Fibroblast of the aortic adventitia (primary cell): ENCODE results near the gene CAST. TPM values are rescaled to one million over a fixed set of nuclear protein-coding genes. Genes with fewer than 3 reads are reported as not detected.
"Not testable (repeated sequence)": the region's sequence is repeated elsewhere in the genome, so short reads cannot be mapped to it uniquely, and the experiment has no call there.

Experiments
- DNase-seq: peaks from one replicate; pipeline ENCODE4 v3.0.0-alpha.2; 2010; ENCODE audit warnings: low read depth
- H3K4me3 ChIP-seq: 2 replicates; pipeline ENCODE4 v1.5.1; 2011; ENCODE audit warnings: low read depth, mild to moderate bottlenecking, control low read depth, low read length, moderate library complexity
- total RNA-seq: library from RNA; depleted of rRNA; stranded (reverse); fragments of >200 nt; gene quantifications from 2 replicates; pipeline ENCODE4 v1.2.3, GENCODE V29; 2012; ENCODE audit warnings: low replicate concordance
- TF ChIP-seq, protein P1 (sequence below): IDR thresholded peaks from 2 replicates; pipeline ENCODE4 v1.5.1; 2011; ENCODE audit warnings: mild to moderate bottlenecking, low read length, control low read depth, inconsistent platforms; ENCODE audit not compliant: insufficient read depth

CAST gene, protein sequence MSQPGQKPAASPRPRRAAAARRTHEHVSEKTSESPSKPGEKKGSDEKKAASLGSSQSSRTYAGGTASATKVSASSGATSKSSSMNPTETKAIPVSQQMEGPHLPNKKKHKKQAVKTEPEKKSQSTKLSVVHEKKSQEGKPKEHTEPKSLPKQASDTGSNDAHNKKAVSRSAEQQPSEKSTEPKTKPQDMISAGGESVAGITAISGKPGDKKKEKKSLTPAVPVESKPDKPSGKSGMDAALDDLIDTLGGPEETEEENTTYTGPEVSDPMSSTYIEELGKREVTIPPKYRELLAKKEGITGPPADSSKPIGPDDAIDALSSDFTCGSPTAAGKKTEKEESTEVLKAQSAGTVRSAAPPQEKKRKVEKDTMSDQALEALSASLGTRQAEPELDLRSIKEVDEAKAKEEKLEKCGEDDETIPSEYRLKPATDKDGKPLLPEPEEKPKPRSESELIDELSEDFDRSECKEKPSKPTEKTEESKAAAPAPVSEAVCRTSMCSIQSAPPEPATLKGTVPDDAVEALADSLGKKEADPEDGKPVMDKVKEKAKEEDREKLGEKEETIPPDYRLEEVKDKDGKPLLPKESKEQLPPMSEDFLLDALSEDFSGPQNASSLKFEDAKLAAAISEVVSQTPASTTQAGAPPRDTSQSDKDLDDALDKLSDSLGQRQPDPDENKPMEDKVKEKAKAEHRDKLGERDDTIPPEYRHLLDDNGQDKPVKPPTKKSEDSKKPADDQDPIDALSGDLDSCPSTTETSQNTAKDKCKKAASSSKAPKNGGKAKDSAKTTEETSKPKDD
- total RNA-seq, result 388 and 398 TPM in 2 replicates

DNA sequence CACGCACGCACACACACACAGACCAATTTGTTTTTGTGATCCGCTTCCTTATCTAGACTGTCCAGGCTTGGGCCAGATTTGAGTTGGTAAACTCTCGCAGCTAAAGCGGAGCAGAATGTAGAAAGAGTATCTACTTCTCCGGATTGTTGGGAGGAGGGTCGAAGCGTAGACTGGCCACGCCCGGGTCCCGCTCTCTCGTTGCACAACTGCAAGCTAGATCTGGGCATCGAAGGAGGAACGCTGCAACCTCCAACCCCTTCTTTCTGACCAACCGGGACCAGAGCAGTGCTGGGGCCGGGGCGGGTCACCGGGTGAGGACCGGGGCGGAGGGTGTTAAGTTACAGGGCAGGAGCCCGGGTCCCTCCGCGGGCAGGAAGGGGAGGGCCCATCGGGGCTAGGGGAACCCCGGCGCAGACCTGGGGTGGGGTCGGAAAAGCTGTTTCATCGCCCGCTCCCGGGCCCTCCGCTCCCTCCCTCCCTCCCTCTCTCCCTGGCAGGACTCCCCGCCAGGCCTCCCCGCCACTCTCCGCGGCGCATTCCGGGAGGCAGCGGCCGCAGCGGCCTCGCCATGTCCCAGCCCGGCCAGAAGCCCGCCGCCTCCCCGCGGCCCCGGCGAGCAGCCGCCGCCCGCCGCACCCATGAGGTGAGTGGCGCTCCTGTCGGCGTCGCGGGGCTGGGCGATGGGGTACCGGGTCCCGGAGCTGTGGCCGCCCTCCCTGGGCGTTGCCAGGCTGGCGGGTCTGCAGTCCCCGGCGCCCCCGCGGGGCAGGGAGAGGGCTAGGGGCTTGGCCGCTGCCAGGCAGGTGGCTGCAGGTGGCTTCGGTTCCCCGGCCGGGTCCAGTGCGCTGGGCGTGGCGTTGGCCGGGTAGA lies at the start of gene CAST:
Gene CAST, plus strand, starts transcription at position 522 of the 870 bp plus-strand sequence. Its CDS starts 47 bp downstream, at position 569.
- DNase-seq, result peak; percentile 98
- TF ChIP-seq, protein P1, sequence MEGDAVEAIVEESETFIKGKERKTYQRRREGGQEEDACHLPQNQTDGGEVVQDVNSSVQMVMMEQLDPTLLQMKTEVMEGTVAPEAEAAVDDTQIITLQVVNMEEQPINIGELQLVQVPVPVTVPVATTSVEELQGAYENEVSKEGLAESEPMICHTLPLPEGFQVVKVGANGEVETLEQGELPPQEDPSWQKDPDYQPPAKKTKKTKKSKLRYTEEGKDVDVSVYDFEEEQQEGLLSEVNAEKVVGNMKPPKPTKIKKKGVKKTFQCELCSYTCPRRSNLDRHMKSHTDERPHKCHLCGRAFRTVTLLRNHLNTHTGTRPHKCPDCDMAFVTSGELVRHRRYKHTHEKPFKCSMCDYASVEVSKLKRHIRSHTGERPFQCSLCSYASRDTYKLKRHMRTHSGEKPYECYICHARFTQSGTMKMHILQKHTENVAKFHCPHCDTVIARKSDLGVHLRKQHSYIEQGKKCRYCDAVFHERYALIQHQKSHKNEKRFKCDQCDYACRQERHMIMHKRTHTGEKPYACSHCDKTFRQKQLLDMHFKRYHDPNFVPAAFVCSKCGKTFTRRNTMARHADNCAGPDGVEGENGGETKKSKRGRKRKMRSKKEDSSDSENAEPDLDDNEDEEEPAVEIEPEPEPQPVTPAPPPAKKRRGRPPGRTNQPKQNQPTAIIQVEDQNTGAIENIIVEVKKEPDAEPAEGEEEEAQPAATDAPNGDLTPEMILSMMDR, result no peak

DNA sequence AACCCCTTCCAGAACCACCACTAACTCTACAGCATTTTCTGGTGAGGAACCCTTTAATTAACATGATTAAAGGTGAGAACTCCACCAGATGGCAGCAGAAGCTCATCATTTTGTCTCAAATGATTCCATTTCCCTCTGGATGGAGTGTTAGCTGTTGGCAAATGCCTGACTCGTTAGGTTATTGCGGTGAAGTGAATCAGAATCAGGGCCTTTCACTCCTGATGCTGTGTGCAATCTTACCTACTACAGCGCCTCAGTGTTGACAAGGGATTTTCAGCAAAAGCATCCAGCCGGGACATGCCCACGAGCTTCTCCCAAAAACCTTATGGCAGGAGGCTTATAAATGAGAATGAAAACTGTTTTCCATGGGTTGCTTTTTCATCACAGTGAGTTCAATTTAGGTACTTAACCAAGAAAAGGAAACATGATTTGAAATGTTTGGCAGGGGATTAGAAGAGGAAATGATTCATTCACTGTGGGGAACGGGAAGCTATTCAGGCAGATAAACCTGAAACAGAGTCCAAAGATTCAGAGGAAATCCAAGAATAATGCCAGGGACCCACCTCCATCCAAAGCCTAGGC lies 48.0 kb upstream of the CAST start:
- peak overlapping the region; percentile 51 for H3K4me3 ChIP-seq
- TF ChIP-seq, protein P1, result peak; percentile 36
- DNase-seq, result peak; percentile 96

More for the DNA sequence above, at the start of gene CAST:
- H3K4me3 ChIP-seq, result peak within 1 kb of the TSS; percentile 94

DNA sequence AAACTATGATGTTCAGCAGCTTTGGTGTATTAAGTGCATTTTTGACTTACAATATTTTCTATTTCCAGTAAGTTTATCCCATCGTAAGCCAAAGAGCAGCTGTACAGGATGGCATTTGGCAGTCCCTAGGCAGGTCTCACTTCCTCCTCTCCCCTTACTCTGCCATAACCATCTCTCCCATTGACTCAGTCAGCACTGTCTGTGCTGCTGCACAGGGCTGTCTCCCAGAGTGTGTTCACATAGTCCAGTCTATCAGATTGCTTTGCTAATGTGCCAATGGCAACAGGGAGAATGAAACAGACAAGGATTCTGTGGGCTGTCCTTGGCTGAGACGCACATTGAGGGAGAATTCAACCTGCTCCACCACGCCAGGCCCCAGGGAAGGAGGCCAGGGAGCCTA lies 47.0 kb upstream of the CAST start:
- H3K4me3 ChIP-seq, result no peak overlapping the region
- TF ChIP-seq, protein P1, result no peak
- no peak for DNase-seq

DNA sequence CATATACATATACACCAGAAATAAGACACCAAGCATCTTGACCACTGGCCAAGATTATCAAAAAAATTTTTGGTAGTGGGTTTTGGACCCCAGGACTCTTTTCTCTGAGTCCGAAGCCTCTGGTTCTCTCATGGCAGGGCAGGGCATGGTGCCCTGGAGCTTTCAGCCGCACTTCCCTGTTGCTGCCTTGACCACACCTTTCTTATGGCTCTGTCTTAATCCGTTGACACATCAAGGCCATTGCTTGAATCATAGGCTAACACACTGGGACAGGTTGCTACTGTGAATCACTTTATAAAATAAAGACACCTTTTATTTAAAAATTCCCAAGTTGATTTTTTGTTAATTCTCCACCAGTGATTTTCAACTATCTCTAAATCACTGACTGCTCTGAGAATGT lies 45.4 kb upstream of the CAST start:
- TF ChIP-seq, protein P1, result no peak
- DNase-seq, result no peak

DNA sequence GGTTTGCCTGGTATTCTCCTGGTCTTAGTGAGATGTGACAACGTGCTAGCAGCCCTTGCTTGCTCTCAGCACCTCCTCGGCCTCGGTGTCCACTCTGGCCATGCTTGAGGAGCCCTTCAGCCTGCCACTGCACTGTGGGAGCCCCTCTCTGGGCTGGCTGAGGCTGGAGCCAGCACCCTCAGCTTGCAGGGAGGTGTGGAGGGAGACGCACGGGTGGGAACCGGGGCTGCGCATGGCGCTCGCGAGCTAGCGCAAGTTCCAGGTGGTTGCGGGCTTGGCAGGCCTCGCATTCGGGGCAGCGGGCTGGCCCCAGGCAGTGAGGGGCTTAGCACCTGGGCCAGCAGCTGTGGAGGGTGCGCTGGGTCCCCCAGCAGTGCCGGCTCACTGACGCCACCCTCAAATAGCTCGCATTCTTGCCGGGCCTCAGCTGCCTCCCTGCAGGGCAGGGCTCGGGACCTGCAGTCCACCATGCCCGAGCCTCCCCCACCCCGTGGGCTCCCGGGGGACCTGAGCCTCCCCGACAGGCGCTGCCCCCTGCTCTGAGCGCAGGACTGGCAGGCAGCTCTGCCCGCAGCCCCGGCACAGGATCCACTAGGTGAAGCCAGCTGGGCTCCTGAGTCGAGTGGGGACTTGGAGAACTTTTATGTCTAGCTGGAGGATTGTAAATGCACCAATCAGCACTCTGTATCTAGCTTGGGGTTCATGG lies 43.7 kb upstream of the CAST start:
- not testable (repeated sequence) for DNase-seq

More for the DNA sequence above, 45.4 kb upstream of the CAST start:
- H3K4me3 ChIP-seq, result no peak overlapping the region

DNA sequence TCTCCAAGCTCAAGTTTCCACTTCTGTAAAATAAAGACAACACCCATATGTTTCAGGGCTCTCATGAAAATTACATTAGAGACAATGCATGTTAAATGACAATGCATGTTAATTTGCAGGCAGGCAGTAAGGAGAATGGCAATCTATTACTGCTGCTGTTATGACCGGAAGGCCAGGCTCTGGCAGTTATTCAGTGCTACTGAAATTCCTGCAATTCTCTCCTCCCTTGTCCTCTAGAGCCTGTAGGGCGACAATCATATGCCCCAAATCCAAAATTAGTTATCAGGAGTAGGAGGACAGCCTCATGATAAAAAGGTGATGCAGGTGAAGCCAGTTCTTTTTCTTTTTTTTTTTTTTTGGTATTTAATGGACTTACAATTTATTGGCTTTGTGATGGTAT lies 42.2 kb upstream of the CAST start:
- TF ChIP-seq, protein P1, result no peak
- no peak overlapping the region for H3K4me3 ChIP-seq
- no peak for DNase-seq

More for the DNA sequence above, 43.7 kb upstream of the CAST start:
- H3K4me3 ChIP-seq, result not testable (repeated sequence)
